ENCODE results near the gene WWOX.

Gene WWOX

GRCh38 chr16:78363843-78364555 lies 264.5 kb downstream of the WWOX start:
- TF ChIP-seq CTCF (IDR thresholded peaks at IDR 0.05; ENCODE audit: low read depth, low read length) = no peak
- no peak for DNase-seq (ENCODE audit: extremely low read depth, low read depth)

GRCh38 chr16:78364556-78364880 lies 265.1 kb downstream of the WWOX start:
- no peak for TF ChIP-seq CTCF (IDR thresholded peaks at IDR 0.05; ENCODE audit: low read depth, low read length)
- no peak for DNase-seq (ENCODE audit: extremely low read depth, low read depth)

GRCh38 chr16:78365366-78365765 lies 265.9 kb downstream of the WWOX start:
- no peak for TF ChIP-seq CTCF (IDR thresholded peaks at IDR 0.05; ENCODE audit: low read depth, low read length)
- no peak for DNase-seq (ENCODE audit: extremely low read depth, low read depth)

GRCh38 chr16:78368121-78369102 lies 269.0 kb downstream of the WWOX start:
- DNase-seq (ENCODE audit: extremely low read depth, low read depth) = no peak
- TF ChIP-seq CTCF (IDR thresholded peaks at IDR 0.05; ENCODE audit: low read depth, low read length) = no peak

GRCh38 chr16:78372277-78372676 lies 272.8 kb downstream of the WWOX start:
- no peak for DNase-seq (ENCODE audit: extremely low read depth, low read depth)
- TF ChIP-seq CTCF (IDR thresholded peaks at IDR 0.05; ENCODE audit: low read depth, low read length) = no peak

GRCh38 chr16:78375055-78375679 lies 275.7 kb downstream of the WWOX start:
- DNase-seq (ENCODE audit: extremely low read depth, low read depth) = no peak
- no peak for TF ChIP-seq CTCF (IDR thresholded peaks at IDR 0.05; ENCODE audit: low read depth, low read length)

- no peak for DNase-seq (ENCODE audit: extremely low read depth, low read depth)
- no peak for TF ChIP-seq CTCF (IDR thresholded peaks at IDR 0.05; ENCODE audit: low read depth, low read length)
Observed at GRCh38 chr16:78376452-78376851, 277.0 kb downstream of the WWOX start.
